ENCODE measurements around the gene MRRF. TPM values are rescaled to one million over a fixed set of nuclear protein-coding genes. Genes with fewer than 3 reads are reported as not detected.
"Not testable (repeated sequence)": the region's sequence is repeated elsewhere in the genome, so short reads cannot be mapped to it uniquely, and the experiment has no call there.

Gene MRRF
- total RNA-seq, 1 experiment from 2014 or later, result 91.5 TPM

GRCh38 chr9:122354536-122355199, 90.0 kb downstream of the MRRF start:
- no peak for DNase-seq (ENCODE audit: low read depth)

GRCh38 chr9:122355336-122355875, 90.7 kb downstream of the MRRF start:
- DNase-seq (ENCODE audit: low read depth), result no peak

- DNase-seq (ENCODE audit: low read depth), result no peak
These were observed 91.9 kb downstream of the MRRF start for GRCh38 chr9:122356627-122357026.

GRCh38 chr9:122360891-122361290, 96.2 kb downstream of the MRRF start:
- DNase-seq (ENCODE audit: low read depth), result peak; percentile 27

- not testable (repeated sequence) for DNase-seq (ENCODE audit: low read depth)
These were observed 98.4 kb downstream of the MRRF start for GRCh38 chr9:122363131-122363530.

- DNase-seq (ENCODE audit: low read depth), result no peak
These were observed 99.6 kb downstream of the MRRF start for GRCh38 chr9:122364117-122364782.

GRCh38 chr9:122364783-122365150, 100.1 kb downstream of the MRRF start:
- no peak for DNase-seq (ENCODE audit: low read depth)

GRCh38 chr9:122366074-122366660, 101.5 kb downstream of the MRRF start:
- no peak for DNase-seq (ENCODE audit: low read depth)

- no peak for DNase-seq (ENCODE audit: low read depth)
These were observed 102.4 kb downstream of the MRRF start for GRCh38 chr9:122367065-122367464.

- DNase-seq (ENCODE audit: low read depth), result no peak
These were observed 103.2 kb downstream of the MRRF start for GRCh38 chr9:122367774-122368460.

GRCh38 chr9:122368642-122369041, 104.0 kb downstream of the MRRF start:
- no peak for DNase-seq (ENCODE audit: low read depth)

- no peak for DNase-seq (ENCODE audit: low read depth)
These were observed 105.6 kb downstream of the MRRF start for GRCh38 chr9:122370303-122370702.

GRCh38 chr9:122370869-122371755, 106.4 kb downstream of the MRRF start, which contains the start of gene PTGS1:
Gene PTGS1, plus strand, starts transcription at chr9:122371024. Its CDS starts 61 bp downstream, at chr9:122371085.
- DNase-seq (ENCODE audit: low read depth), result no peak

- no peak for DNase-seq (ENCODE audit: low read depth)
These were observed 107.2 kb downstream of the MRRF start for GRCh38 chr9:122371846-122372245.

- DNase-seq (ENCODE audit: low read depth), result no peak
These were observed 108.5 kb downstream of the MRRF start for GRCh38 chr9:122372856-122373845.

- DNase-seq (ENCODE audit: low read depth), result no peak
These were observed 110.3 kb downstream of the MRRF start for GRCh38 chr9:122374885-122375420.

- DNase-seq (ENCODE audit: low read depth), result no peak
These were observed 112.1 kb downstream of the MRRF start for GRCh38 chr9:122376796-122377195.

GRCh38 chr9:122377241-122378164, 112.8 kb downstream of the MRRF start:
- DNase-seq (ENCODE audit: low read depth), result no peak

All from HT1080 (cell line).